GM19023 (cell line): ENCODE data around the gene POU2F3.
A peak's percentile ranks its signal among the peaks of the same experiment; 100 is the strongest.

ENCODE experiments used
- ATAC-seq: cut with Tn5 transposase; IDR thresholded peaks from one replicate; pipeline ENCODE4 v1.9.1; 2021; ENCODE audit warnings: mild to moderate bottlenecking, moderate library complexity; ENCODE audit not compliant: unreplicated experiment

The POU2F3 gene

GRCh38 chr11:120316880-120317688 lies 77.1 kb downstream of the POU2F3 start:
- no peak for ATAC-seq

GRCh38 chr11:120317689-120318480 lies 77.9 kb downstream of the POU2F3 start:
- no peak for ATAC-seq

GRCh38 chr11:120318906-120319305 lies 79.0 kb downstream of the POU2F3 start:
- no peak for ATAC-seq

GRCh38 chr11:120324932-120325810 lies 85.2 kb downstream of the POU2F3 start, which contains the start of gene TLCD5:
TSS of gene TLCD5 (plus strand) at chr11:120325299. CDS start at chr11:120327442, 2,143 bp downstream.
- ATAC-seq = peak; percentile 77

- ATAC-seq = no peak
These were observed 86.3 kb downstream of the POU2F3 start for GRCh38 chr11:120326228-120326627.

- no peak for ATAC-seq
These were observed 86.9 kb downstream of the POU2F3 start for GRCh38 chr11:120326845-120327281.

GRCh38 chr11:120327311-120327710 lies 87.4 kb downstream of the POU2F3 start:
- no peak for ATAC-seq

- no peak for ATAC-seq
These were observed 89.6 kb downstream of the POU2F3 start for GRCh38 chr11:120329556-120329955.

GRCh38 chr11:120330045-120330444 lies 90.1 kb downstream of the POU2F3 start:
- no peak for ATAC-seq

- no peak for ATAC-seq
These were observed 91.5 kb downstream of the POU2F3 start for GRCh38 chr11:120331301-120331996.

GRCh38 chr11:120332822-120333716 lies 93.1 kb downstream of the POU2F3 start:
- ATAC-seq = no peak

- no peak for ATAC-seq
These were observed 93.9 kb downstream of the POU2F3 start for GRCh38 chr11:120333801-120334200.

- ATAC-seq = no peak
These were observed 94.4 kb downstream of the POU2F3 start for GRCh38 chr11:120334332-120334731.

GRCh38 chr11:120334894-120335462 lies 95.0 kb downstream of the POU2F3 start:
- no peak for ATAC-seq

- peak; percentile 29 for ATAC-seq
These were observed 95.6 kb downstream of the POU2F3 start for GRCh38 chr11:120335556-120335907.

GRCh38 chr11:120335908-120336640 lies 96.1 kb downstream of the POU2F3 start, which contains the start of gene ARHGEF12:
TSS of gene ARHGEF12 (plus strand) at chr11:120336413. CDS start at chr11:120337244, 831 bp downstream.
- ATAC-seq = peak; percentile 65

GRCh38 chr11:120336641-120337354 lies 96.9 kb downstream of the POU2F3 start:
- ATAC-seq = peak; percentile 38
